Measurements from ENCODE around the gene PMFBP1.

Gene PMFBP1

GRCh38 chr16:72216767-72217166, 44.8 kb upstream of the PMFBP1 start:
- Histone ChIP-seq H3K27me3 (no peaks in the 10 kb centered on the region), H3K27ac (no peak overlapping the region), H3K4me3 (no peak overlapping the region), H3K36me3 (no peaks in the 10 kb centered on the region), H3K9me3 (no peaks in the 10 kb centered on the region), H3K4me1 (no peaks in the 10 kb centered on the region)
- DNase-seq: no peak
- intact Hi-C loops (cut with DNase I; ENCODE audit: low total_unique reads): no loop called here
- TF ChIP-seq, protein P1, sequence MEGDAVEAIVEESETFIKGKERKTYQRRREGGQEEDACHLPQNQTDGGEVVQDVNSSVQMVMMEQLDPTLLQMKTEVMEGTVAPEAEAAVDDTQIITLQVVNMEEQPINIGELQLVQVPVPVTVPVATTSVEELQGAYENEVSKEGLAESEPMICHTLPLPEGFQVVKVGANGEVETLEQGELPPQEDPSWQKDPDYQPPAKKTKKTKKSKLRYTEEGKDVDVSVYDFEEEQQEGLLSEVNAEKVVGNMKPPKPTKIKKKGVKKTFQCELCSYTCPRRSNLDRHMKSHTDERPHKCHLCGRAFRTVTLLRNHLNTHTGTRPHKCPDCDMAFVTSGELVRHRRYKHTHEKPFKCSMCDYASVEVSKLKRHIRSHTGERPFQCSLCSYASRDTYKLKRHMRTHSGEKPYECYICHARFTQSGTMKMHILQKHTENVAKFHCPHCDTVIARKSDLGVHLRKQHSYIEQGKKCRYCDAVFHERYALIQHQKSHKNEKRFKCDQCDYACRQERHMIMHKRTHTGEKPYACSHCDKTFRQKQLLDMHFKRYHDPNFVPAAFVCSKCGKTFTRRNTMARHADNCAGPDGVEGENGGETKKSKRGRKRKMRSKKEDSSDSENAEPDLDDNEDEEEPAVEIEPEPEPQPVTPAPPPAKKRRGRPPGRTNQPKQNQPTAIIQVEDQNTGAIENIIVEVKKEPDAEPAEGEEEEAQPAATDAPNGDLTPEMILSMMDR (IDR thresholded peaks at IDR 0.05): no peak

- intact Hi-C loops (cut with DNase I; ENCODE audit: low total_unique reads): no loop called here
- H3K4me1 ChIP-seq: no peaks in the 10 kb centered on the region
- no peak overlapping the region for H3K27ac ChIP-seq
- TF ChIP-seq, protein P1 (IDR thresholded peaks at IDR 0.05): no peak
- H3K9me3 ChIP-seq: no peaks in the 10 kb centered on the region
- no peak for DNase-seq
- no peaks in the 10 kb centered on the region for H3K36me3 ChIP-seq
- no peaks in the 10 kb centered on the region for H3K27me3 ChIP-seq
- no peak overlapping the region for H3K4me3 ChIP-seq
These were observed 42.9 kb upstream of the PMFBP1 start for GRCh38 chr16:72214821-72215220.

DNA sequence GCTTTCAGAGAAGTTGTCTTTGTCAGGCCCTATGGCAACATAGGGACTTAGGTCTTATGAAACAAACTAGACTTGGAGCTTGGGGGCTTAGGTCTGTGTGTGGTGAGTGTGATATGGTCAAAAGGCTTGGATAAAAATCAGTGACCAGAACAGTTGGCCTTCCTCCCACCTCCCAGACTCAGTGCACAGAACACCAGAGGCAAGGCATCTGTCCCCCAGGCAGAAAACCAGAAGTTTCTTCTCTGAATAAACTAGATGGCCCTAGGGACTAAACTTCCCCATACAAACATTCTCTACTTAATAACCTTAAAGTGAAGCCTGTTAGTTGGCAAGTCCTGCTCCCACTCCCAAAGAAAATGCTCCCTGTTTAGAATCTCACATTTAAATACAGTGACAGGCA, 39.2 kb upstream of the PMFBP1 start:
- Histone ChIP-seq H3K36me3 (no peaks in the 10 kb centered on the region), H3K4me1 (no peaks in the 10 kb centered on the region), H3K27ac (no peak overlapping the region), H3K9me3 (no peaks in the 10 kb centered on the region), H3K27me3 (no peaks in the 10 kb centered on the region), H3K4me3 (no peak overlapping the region)
- no peak for DNase-seq
- TF ChIP-seq, protein P1 (IDR thresholded peaks at IDR 0.05): no peak
- intact Hi-C loops (cut with DNase I; ENCODE audit: low total_unique reads): no loop called here

GRCh38 chr16:72210555-72210954, 38.6 kb upstream of the PMFBP1 start:
- intact Hi-C loops (cut with DNase I; ENCODE audit: low total_unique reads): no loop called here
- H3K36me3 ChIP-seq: no peaks in the 10 kb centered on the region
- TF ChIP-seq, protein P1 (IDR thresholded peaks at IDR 0.05): no peak
- no peak overlapping the region for H3K27ac ChIP-seq
- no peaks in the 10 kb centered on the region for H3K4me1 ChIP-seq
- no peaks in the 10 kb centered on the region for H3K27me3 ChIP-seq
- no peaks in the 10 kb centered on the region for H3K9me3 ChIP-seq
- H3K4me3 ChIP-seq: no peak overlapping the region
- no peak for DNase-seq

DNA sequence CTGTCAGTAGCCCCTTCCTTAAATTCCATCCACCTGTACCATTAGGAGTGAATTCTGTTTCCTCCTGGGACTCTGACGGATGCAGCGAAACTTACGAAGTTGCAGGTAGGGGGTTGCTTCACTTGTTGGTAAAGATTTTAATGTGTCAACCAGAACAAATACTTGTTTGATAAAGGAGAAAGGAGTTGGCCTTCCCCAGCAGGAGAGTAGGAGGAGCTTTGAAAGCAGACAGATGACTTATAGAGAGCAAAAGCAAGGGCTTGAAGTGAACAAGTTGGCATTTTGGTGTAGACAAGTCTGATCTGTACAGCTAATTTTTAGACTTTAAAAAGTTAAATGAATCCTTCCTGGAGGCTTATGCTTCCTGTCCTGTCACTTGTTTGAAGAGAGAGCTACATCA, 38.1 kb upstream of the PMFBP1 start:
- no peak overlapping the region for H3K27ac ChIP-seq
- no peak overlapping the region for H3K4me3 ChIP-seq
- no peaks in the 10 kb centered on the region for H3K27me3 ChIP-seq
- no peaks in the 10 kb centered on the region for H3K4me1 ChIP-seq
- TF ChIP-seq, protein P1 (IDR thresholded peaks at IDR 0.05): no peak
- no peak for DNase-seq
- H3K36me3 ChIP-seq: no peaks in the 10 kb centered on the region
- intact Hi-C loops (cut with DNase I; ENCODE audit: low total_unique reads): no loop called here
- H3K9me3 ChIP-seq: no peaks in the 10 kb centered on the region

GRCh38 chr16:72206299-72206698, 34.3 kb upstream of the PMFBP1 start:
- H3K36me3 ChIP-seq: no peaks in the 10 kb centered on the region
- TF ChIP-seq, protein P1 (IDR thresholded peaks at IDR 0.05): no peak
- intact Hi-C loops (cut with DNase I; ENCODE audit: low total_unique reads): no loop called here

More at GRCh38 chr16:72206299-72206698, 34.3 kb upstream of the PMFBP1 start:
- no peaks in the 10 kb centered on the region for H3K9me3 ChIP-seq
- H3K4me1 ChIP-seq: no peaks in the 10 kb centered on the region
- H3K27ac ChIP-seq: no peak overlapping the region
- no peak overlapping the region for H3K4me3 ChIP-seq
- no peak for DNase-seq
- H3K27me3 ChIP-seq: peaks cover 0 to 3% of the 10 kb centered on the region in 2 donors
